ENCODE data around the gene MRNIP.

MRNIP gene

DNA sequence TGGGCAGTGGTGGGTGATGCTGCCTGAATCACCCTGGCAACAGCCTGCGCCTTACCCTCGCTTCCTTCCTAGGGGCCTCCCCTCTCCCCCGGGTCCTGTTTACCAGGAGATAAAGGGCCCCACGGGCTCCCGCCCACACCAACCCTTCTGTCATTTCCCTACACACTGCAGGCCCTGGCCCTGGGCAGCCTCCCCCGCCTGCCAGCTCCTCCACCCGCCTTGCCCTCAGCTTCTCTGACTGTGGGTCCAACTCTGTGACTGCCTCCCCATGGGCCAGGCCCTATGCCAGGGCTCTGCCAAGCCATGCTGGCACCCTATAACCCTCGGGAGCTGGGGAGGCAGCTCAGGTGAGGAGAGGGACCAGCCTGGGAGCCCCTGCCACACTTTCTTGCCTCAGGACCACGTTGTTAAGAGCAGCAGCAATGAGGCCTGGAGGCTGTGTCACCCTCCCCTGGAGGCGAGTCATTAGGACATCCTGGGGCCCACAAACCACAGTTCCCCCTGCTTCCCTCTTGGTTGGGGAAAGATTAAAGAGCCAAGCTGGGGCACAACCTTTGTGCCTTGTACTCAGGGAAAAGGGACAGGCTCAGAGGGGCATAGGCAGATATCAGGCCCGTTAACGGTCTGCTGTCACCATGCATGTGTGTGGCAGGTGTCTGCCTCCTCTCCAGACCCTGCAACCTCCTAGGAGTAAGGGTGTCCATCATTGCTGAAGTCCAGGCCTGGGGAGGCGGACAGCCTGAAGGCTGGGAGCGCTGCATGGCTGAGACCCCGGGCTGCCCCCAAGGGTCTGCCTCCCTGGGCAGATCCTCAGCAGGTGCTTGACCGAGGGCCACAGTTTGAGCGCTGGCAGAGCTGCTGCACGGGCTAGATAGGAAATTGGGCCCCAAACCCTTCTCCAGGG is 54.7 kb downstream of the MRNIP start:
- Histone ChIP-seq H3K4me3 (ENCODE audit: low read length) (no peak overlapping the region), H3K9ac (ENCODE audit: low read length) (peak overlapping the region; percentile 42), H3K4me1 (ENCODE audit: control insufficient read depth, insufficient read depth, low read length) (peaks cover 19% of the 10 kb centered on the region), H3K27me3 (replicated peaks; ENCODE audit: control insufficient read depth, insufficient read depth, low read length) (no peaks in the 10 kb centered on the region), H3K36me3 (ENCODE audit: control insufficient read depth, insufficient read depth, low read length, severe bottlenecking) (peaks cover 17% of the 10 kb centered on the region), H3K9me3 (ENCODE audit: control insufficient read depth, low read length) (no peaks in the 10 kb centered on the region)
- no peak for DNase-seq (ENCODE audit: low read depth)

DNA sequence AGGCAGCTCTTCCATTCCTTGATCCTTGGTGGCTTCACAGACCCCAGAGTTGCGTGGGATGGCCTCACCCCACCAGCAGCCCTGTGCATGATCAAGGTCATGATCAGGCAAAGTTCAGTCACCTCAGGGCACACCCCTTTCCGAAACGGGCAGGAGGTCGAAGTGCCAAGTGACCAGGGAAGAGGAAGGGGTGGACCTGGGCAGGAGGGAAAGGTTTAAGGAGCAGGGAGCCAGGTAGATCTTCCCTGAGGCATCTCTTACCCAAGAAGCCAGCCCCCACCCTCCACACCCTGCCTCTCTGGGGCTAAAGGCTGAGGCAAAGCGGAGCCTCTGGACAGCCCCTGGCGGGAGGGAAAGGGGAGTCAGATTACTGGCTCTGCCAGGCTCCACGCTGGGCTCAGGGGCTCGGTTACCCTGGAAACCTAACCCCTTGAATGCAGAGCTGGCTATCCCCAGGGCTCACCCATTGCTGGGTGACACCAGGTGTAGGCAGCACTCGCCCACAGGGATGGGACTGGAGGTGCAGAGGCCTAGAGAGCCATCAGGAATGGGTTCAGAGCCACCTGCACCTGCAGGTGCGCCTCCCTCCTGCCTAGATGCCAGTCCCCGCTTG is 55.6 kb downstream of the MRNIP start:
- peak overlapping the region; percentile 29 for H3K9ac ChIP-seq (ENCODE audit: low read length)
- H3K9me3 ChIP-seq (ENCODE audit: control insufficient read depth, low read length): no peaks in the 10 kb centered on the region
- H3K4me3 ChIP-seq (ENCODE audit: low read length): no peak overlapping the region
- no peak for DNase-seq (ENCODE audit: low read depth)
- H3K4me1 ChIP-seq (ENCODE audit: control insufficient read depth, insufficient read depth, low read length): peaks cover 19% of the 10 kb centered on the region
- peaks cover 26% of the 10 kb centered on the region for H3K36me3 ChIP-seq (ENCODE audit: control insufficient read depth, insufficient read depth, low read length, severe bottlenecking)
- H3K27me3 ChIP-seq (replicated peaks; ENCODE audit: control insufficient read depth, insufficient read depth, low read length): no peaks in the 10 kb centered on the region

DNA sequence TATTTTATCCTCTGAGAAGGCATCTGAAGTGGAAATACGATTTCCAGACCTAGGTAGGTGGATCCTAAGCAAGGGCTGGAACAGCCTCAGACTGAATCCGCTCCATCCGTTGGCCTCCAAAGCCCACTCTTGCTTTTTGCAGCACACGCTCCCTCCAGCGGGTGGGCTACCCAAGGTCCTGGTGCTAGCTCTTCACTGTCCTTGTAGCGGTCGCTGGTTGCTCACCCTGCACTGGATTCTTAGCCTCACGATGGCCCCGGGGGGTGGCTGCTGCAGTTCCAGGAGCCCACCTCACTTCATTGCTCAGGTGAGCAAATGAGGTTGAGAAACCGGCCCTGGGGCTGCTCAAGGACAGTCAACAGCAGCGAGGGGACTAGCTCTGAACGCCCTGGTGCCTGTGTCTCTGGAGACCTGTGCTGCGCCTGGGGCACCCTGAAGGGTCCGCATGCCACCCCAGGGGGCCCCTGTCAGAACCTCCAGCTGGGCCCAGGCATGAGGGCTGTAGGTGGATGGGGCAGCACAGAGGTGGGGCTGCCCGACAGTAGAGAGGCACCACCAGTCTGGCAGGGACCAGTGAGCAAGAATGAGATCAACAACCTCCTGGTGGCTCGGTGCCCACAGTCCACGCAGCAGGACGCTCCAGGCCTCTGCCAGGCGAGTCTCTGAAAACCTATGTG is 56.3 kb downstream of the MRNIP start:
- Histone ChIP-seq H3K36me3 (ENCODE audit: control insufficient read depth, insufficient read depth, low read length, severe bottlenecking) (peaks cover 32% of the 10 kb centered on the region), H3K9me3 (ENCODE audit: control insufficient read depth, low read length) (no peaks in the 10 kb centered on the region), H3K4me3 (ENCODE audit: low read length) (no peak overlapping the region), H3K4me1 (ENCODE audit: control insufficient read depth, insufficient read depth, low read length) (peaks cover 19% of the 10 kb centered on the region), H3K27me3 (replicated peaks; ENCODE audit: control insufficient read depth, insufficient read depth, low read length) (no peaks in the 10 kb centered on the region), H3K9ac (ENCODE audit: low read length) (peak overlapping the region; percentile 29)
- no peak for DNase-seq (ENCODE audit: low read depth)

DNA sequence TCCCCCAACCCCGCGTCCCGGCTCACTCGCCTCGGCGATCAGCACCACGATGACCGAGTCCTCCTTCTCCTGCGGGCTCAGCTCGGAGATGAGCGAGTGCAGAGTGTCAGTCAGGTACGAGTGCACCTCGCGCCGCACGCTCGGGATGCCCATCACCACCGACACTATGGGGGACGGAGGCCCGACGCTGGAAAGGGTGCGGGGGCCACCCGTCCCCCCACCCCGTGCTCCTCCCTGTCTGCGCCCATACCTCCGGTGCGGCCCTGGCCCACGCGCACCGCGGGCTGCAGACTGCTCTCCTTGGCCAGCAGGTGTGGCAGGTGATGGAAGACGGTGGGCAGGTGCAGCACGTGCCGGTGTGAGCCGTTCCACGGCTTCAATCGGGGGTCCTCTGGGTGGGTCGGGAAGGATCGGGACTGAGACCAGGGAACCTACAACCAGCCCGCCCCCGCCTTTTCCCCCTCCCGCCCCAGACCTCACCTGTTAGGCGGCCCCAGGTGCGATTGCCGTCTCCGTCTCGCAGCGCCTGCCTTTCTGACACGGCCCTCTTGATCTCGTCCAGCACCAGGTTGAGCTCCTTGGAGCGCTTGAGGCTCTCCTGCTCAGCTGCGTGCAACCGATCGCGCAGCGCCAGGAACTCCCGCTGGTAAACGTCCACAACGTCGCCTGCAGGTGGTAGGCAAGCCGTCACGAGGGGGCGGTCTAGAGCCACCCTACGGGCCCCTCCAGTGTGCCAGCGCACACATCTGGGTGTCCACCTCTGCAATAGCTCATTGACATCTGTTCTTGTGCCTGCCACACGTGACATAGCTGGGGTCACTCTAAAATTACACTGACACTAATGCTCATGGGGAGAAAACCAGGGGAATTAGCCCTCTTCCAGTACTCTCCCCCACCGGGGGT is 57.1 kb downstream of the MRNIP start:
- Histone ChIP-seq H3K9me3 (ENCODE audit: control insufficient read depth, low read length) (no peaks in the 10 kb centered on the region), H3K36me3 (ENCODE audit: control insufficient read depth, insufficient read depth, low read length, severe bottlenecking) (peaks cover 37% of the 10 kb centered on the region), H3K4me3 (ENCODE audit: low read length) (no peak overlapping the region), H3K4me1 (ENCODE audit: control insufficient read depth, insufficient read depth, low read length) (peaks cover 22% of the 10 kb centered on the region), H3K9ac (ENCODE audit: low read length) (no peak overlapping the region), H3K27me3 (replicated peaks; ENCODE audit: control insufficient read depth, insufficient read depth, low read length) (no peaks in the 10 kb centered on the region)
- DNase-seq (ENCODE audit: low read depth): peak; percentile 47

DNA sequence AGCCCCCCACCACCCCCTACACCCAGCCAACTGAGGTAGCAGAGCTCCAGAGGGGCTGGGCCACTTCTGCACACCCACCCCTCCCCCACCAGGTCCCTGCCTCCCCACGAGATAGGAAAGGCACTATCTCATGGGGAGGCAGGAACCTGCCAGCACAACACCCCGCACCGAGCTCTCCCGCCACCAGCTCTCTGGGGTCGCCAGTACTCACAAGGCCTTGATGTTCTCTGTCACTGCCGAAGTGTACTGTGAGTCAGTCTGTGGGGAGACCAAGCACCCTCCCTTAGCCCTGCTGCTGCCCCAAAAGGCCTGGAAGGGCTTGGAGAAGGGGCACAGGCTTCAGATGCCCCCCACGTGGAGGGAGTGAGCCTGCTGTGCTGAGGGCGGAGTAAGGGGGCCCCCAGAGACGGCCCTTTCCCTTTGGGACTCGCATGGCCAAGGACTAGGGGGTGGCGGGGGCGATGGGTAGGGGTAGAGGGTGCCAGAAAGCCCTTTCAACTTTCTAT is 57.9 kb downstream of the MRNIP start:
- no peak overlapping the region for H3K4me3 ChIP-seq (ENCODE audit: low read length)
- peaks cover 23% of the 10 kb centered on the region for H3K4me1 ChIP-seq (ENCODE audit: control insufficient read depth, insufficient read depth, low read length)
- no peak overlapping the region for H3K9ac ChIP-seq (ENCODE audit: low read length)
- H3K9me3 ChIP-seq (ENCODE audit: control insufficient read depth, low read length): no peaks in the 10 kb centered on the region
- H3K27me3 ChIP-seq (replicated peaks; ENCODE audit: control insufficient read depth, insufficient read depth, low read length): no peaks in the 10 kb centered on the region
- peaks cover 37% of the 10 kb centered on the region for H3K36me3 ChIP-seq (ENCODE audit: control insufficient read depth, insufficient read depth, low read length, severe bottlenecking)
- no peak for DNase-seq (ENCODE audit: low read depth)

DNA sequence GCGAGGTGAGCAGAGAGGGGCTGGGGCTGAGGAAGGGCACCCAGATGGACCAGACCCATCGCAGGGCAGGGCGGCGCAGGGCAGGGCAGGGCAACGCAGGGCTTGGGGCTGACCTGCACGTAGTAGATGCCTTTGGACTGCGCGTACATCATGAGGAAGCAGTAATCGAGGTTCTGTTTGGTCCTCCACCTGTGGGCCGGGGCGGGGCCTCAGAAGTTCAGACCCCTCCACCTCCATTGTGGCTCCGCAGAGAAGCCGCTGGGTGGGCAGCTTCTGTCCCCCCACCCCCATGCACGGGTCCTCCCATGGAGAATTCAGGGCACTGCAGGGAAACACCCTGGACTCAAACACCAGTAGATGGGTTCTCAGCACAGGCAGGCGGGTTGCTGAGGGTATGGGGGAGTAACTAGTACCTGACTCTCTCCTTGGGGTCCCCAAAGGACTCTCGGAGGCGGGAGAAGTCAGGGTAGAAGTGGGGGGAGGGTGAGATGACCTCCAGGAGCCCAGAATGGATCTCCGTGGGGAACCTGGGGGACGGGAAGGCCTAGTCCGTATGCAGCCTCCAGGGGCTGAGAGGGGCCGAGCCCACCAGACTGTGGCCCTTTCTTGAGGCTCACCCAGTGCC is 58.4 kb downstream of the MRNIP start:
- no peak overlapping the region for H3K4me3 ChIP-seq (ENCODE audit: low read length)
- DNase-seq (ENCODE audit: low read depth): no peak
- H3K4me1 ChIP-seq (ENCODE audit: control insufficient read depth, insufficient read depth, low read length): peaks cover 20% of the 10 kb centered on the region
- H3K27me3 ChIP-seq (replicated peaks; ENCODE audit: control insufficient read depth, insufficient read depth, low read length): no peaks in the 10 kb centered on the region
- H3K36me3 ChIP-seq (ENCODE audit: control insufficient read depth, insufficient read depth, low read length, severe bottlenecking): peaks cover 37% of the 10 kb centered on the region
- no peak overlapping the region for H3K9ac ChIP-seq (ENCODE audit: low read length)
- H3K9me3 ChIP-seq (ENCODE audit: control insufficient read depth, low read length): no peaks in the 10 kb centered on the region

DNA sequence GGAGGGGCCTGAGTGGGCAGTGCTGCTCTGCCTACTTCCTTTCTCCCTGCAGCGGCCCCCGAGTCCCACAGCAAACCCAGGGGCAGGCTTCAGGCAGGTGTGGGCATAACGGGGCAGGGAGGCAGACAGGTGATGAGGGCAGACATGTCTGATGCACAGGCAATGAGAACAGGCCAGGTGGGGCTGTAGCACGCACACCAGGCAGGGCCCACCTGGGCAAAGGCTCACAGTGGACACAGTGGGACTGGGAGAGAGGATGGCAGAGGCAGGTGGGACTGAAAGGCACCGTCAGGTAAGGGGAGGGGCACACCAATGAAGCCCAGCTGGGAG is 59.0 kb downstream of the MRNIP start:
- peaks cover 37% of the 10 kb centered on the region for H3K36me3 ChIP-seq (ENCODE audit: control insufficient read depth, insufficient read depth, low read length, severe bottlenecking)
- no peak for DNase-seq (ENCODE audit: low read depth)
- H3K9ac ChIP-seq (ENCODE audit: low read length): no peak overlapping the region
- H3K9me3 ChIP-seq (ENCODE audit: control insufficient read depth, low read length): no peaks in the 10 kb centered on the region
- no peak overlapping the region for H3K4me3 ChIP-seq (ENCODE audit: low read length)
- H3K4me1 ChIP-seq (ENCODE audit: control insufficient read depth, insufficient read depth, low read length): peaks cover 15% of the 10 kb centered on the region
- H3K27me3 ChIP-seq (replicated peaks; ENCODE audit: control insufficient read depth, insufficient read depth, low read length): no peaks in the 10 kb centered on the region

DNA sequence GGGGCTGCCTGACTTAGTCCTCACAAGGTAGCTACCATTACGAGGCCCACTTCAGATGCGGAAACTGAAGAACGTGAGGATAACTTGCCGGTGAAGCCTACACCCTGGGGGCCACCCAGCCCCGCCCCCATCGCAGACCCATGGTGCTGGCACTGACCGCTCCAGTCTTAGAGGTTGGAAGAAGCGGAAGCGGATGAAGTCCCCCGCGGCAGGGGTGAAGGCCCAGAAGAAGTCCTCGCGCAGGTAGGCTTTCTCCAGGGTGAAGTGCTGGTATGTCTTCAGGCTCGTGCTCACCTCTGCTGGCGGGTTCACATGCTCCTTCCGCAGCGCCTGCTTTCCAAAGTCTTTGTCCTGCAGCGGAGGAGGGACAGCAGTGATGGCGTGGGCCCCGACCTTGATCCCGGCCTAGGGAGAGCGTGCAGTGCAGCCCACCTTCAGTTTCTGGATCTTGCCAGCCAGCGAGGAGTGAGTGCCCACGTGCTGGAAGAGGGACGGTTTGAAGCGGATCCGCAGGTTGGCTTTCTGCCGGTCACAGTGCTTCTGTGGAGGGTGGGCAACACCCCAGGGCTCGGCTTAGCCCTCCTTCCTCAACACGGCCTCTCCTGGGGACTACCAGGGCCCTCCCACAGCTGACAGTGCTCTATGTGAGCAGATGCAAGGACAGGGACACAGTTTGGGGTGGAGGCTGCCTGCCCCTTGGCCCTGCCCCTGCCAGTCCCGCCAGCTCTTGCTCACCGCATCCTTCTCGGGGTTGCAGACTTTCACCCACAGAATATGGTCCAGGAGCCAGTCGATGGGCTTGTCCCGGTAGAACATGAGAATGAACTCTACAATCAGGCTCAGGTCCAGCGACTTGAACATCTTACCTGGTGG is 59.6 kb downstream of the MRNIP start:
- Histone ChIP-seq H3K4me1 (ENCODE audit: control insufficient read depth, insufficient read depth, low read length) (peaks cover 12% of the 10 kb centered on the region), H3K4me3 (ENCODE audit: low read length) (no peak overlapping the region), H3K36me3 (ENCODE audit: control insufficient read depth, insufficient read depth, low read length, severe bottlenecking) (peaks cover 37% of the 10 kb centered on the region)

DNA sequence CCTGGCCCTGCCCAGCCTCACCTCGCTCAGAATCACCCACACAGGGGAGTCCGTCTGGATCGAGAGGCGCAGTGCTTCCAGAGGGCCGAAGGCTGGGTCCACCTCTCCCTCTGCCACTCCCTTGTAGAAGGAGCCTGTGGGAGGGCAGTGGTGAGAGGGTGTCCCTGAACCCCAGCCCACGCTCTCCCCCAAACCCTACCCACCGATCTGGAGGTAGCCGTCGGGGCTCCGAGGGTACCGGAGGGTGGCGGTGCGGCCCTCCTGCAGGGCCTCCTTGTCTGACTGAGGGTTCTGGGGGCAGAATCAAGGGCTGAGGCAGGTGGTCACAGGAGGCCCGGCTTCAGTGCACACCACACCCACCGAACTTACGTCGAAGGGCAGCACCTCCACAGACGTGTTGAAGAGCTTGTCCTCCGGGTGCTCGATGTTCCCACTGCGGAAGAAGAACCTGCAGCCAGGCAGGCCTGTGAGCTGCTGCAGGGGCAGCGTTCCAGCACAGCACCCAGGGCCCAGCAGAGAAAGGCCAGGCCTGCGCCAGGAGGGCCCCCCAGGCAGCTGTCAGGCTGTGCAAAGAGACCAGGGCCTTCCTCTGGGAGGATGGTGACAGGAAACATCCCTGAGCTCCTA is 60.4 kb downstream of the MRNIP start:
- H3K4me1 ChIP-seq (ENCODE audit: control insufficient read depth, insufficient read depth, low read length): peaks cover 14% of the 10 kb centered on the region
- no peak for DNase-seq (ENCODE audit: low read depth)
- H3K9me3 ChIP-seq (ENCODE audit: control insufficient read depth, low read length): no peaks in the 10 kb centered on the region
- H3K36me3 ChIP-seq (ENCODE audit: control insufficient read depth, insufficient read depth, low read length, severe bottlenecking): peaks cover 37% of the 10 kb centered on the region
- H3K4me3 ChIP-seq (ENCODE audit: low read length): no peak overlapping the region
- H3K9ac ChIP-seq (ENCODE audit: low read length): no peak overlapping the region
- no peaks in the 10 kb centered on the region for H3K27me3 ChIP-seq (replicated peaks; ENCODE audit: control insufficient read depth, insufficient read depth, low read length)

More for the DNA sequence above, 59.6 kb downstream of the MRNIP start:
- H3K9ac ChIP-seq (ENCODE audit: low read length): no peak overlapping the region
- DNase-seq (ENCODE audit: low read depth): no peak
- H3K27me3 ChIP-seq (replicated peaks; ENCODE audit: control insufficient read depth, insufficient read depth, low read length): no peaks in the 10 kb centered on the region
- no peaks in the 10 kb centered on the region for H3K9me3 ChIP-seq (ENCODE audit: control insufficient read depth, low read length)

All from adipocyte (in vitro differentiated cells).